ENCODE data around the gene ISG15. TPM values are rescaled to one million over a fixed set of nuclear protein-coding genes. Genes with fewer than 3 reads are reported as not detected.

Gene ISG15
- total RNA-seq: 23.9 and 28.7 TPM in 2 replicates

DNA sequence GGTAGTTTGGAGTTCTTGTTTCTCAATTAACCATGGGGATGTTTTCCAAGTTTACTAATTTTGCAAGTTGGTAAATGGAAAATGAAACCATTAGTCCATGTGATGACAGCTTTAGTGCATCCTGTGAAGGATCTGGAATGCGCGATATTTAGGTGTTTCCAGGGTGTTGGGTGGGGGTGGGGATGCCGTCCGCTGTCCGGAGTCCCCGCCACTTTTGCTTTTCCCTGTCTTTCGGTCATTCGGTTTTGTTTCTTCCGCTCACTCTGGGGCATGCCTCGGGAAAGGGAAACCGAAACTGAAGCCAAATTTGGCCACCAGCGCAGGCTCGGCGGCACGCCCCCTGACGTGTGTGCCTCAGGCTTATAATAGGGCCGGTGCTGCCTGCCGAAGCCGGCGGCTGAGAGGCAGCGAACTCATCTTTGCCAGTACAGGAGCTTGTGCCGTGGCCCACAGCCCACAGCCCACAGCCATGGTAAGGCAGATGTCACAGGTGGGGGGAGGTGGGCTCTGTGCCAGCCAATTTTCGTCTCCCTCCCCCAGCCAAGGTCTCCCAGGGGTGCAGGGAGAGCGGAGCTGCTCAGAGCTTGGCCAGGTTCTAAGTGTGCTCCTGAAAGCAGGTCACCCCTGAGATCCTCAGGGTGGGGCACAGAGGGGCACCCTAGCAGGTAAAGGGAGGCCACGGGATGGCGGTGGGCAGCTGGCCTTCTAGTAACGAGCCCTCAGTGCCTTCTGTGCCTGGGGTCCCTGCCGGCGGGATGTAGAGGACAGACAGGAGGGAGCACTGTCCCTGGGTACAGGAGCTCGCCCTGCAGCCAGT lies at the start of gene ISG15:
Gene ISG15 (plus strand): TSS at position 393 of the 817 bp plus-strand sequence. CDS start 77 bp downstream, at position 470.

DNA sequence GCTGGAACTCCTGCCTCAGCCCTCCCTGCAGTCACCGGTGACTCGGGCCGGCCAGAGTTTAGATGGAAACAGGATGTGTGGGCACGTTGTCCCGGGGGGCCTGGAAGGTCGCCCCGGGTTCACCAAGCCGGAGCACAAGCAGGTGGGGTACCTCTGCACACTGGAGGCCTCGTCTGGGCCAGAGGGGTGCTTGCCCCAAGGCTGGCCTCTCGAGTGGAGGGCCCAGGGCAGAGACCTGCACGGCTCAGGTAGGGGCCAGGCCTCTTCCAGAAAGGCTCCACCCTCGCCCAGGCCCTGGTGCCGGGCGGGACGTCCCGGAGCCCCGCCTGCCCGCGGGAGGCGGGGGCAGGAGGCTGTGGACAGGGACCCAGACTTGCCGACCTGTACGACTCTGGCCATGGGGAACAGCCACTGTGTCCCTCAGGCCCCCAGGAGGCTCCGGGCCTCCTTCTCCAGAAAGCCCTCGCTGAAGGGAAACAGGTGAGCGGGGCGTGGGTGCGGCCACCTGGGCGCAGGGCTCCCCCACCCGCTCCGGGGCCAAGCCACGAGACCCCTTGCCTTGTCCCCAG lies 47.1 kb upstream of the ISG15 start, which contains the start of gene PLEKHN1:
Gene PLEKHN1 (plus strand): TSS at position 348 of the 569 bp plus-strand sequence. CDS start 50 bp downstream, at position 398.

DNA sequence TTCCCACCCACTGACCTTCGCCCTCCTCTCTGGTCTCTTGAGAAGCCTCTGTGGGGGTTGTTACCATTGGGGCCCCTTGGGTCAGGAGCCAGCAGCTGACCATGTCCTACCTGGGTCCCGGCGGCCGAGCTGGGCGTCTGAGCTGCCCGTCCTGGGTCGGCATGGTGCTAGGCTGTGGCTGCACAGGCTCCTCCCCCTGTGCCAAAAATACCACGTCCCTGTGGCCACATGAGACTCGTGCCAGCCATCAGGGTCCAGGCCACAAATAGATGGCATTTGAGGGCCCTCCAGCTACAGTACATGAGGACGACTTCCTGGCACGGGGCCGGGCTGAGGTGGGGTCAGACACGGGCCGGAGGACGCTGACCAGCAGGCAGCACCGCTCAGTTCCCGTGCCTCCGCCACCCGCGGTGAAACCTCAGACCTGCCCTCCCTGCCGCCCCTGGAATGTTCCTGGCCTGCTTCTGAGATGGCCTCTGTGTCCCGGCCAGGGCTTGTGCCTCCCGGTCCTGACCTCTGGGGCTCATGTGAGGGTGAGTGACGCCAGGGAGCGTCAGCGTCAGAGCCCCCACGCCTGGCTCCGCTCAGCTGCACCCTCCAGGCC lies 31.2 kb upstream of the ISG15 start, which contains the start of gene PERM1:
Gene PERM1 (minus strand): TSS at position 139 of the 604 bp plus-strand sequence. CDS start 1,064 bp downstream, outside the sequence.

DNA sequence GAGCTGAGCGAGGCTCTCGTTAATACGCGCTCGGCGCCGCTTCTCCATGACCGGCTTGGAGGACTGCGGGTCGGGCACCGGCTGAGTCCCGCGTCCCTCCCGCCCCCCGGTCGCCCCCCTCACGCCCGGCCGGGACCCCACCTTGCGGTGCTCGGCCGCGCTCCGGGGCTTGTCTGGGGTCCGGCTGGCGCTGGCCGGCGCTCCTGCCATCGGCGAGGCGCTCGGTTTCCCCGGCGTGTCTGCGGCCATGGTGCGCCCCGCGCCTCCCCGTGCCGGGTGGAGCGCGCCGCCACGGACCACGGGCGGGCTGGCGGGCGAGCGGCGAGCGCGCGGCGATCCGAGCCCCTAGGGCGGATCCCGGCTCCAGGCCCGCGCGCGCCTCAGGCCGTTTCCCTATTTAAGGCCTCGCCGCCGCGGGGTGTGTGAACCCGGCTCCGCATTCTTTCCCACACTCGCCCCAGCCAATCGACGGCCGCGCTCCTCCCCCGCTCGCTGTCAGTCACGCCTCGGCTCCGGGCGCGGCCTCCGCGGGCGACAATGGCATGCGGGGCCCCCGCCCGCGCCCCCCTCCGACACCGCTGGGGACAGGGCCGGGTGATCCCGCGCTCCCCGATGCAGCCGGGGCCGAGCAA lies 13.5 kb upstream of the ISG15 start, which contains the start of gene HES4:
Gene HES4 (minus strand): TSS at position 373 of the 632 bp plus-strand sequence. CDS start 124 bp downstream, at position 249.

DNA sequence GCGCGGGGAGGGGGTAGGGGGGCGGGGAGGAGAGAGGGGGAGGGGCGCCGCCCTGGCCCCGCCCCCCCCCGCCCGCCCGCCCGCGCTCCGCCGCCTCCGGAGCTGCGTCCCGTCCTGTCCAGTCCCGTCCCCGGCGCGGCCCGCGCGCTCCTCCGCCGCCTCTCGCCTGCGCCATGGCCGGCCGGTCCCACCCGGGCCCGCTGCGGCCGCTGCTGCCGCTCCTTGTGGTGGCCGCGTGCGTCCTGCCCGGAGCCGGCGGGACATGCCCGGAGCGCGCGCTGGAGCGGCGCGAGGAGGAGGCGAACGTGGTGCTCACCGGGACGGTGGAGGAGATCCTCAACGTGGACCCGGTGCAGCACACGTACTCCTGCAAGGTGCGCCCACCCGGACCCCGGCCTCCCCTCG lies 6.7 kb downstream of the ISG15 start, which contains the start of gene AGRN:
Gene AGRN (plus strand): TSS at position 121 of the 405 bp plus-strand sequence. CDS start 53 bp downstream, at position 174.

Other genes with a start within 250 kb of the ISG15 start
- 0.98 and 1.3 TPM in 2 replicates for gene SAMD11, start 89.6 kb upstream of the ISG15 start, total RNA-seq
- 115 and 127 TPM in 2 replicates for gene NOC2L, start 54.2 kb upstream of the ISG15 start, total RNA-seq
- 19.6 and 20.5 TPM in 2 replicates for gene KLHL17, start 52.9 kb upstream of the ISG15 start, total RNA-seq
- gene PLEKHN1, start 47.0 kb upstream of the ISG15 start, total RNA-seq: 13.5 and 16.1 TPM in 2 replicates
- gene PERM1, start 31.4 kb upstream of the ISG15 start, total RNA-seq: 0.35 TPM in 1 of 2 replicates, not detected in the other
- 56.3 and 58.9 TPM in 2 replicates for gene HES4, start 13.4 kb upstream of the ISG15 start, total RNA-seq
- 269 and 285 TPM in 2 replicates for gene AGRN, start 6.6 kb downstream of the ISG15 start, total RNA-seq
- 1.3 and 2.2 TPM in 2 replicates for gene RNF223, start 60.8 kb downstream of the ISG15 start, total RNA-seq
- 12.7 and 22.9 TPM in 2 replicates for gene C1orf159, start 102.6 kb downstream of the ISG15 start, total RNA-seq
- not detected in 2 replicates for gene TTLL10, start 160.4 kb downstream of the ISG15 start, total RNA-seq
- 0.63 and 0.98 TPM in 2 replicates for gene TNFRSF18, start 193.1 kb downstream of the ISG15 start, total RNA-seq
- gene TNFRSF4, start 200.7 kb downstream of the ISG15 start, total RNA-seq: not detected in 2 replicates
- gene SDF4, start 218.5 kb downstream of the ISG15 start, total RNA-seq: 130 TPM in 2 replicates
- 23.6 and 24.7 TPM in 2 replicates for gene B3GALT6, start 218.7 kb downstream of the ISG15 start, total RNA-seq
- gene C1QTNF12, start 233.2 kb downstream of the ISG15 start, total RNA-seq: 0.71 and 1.1 TPM in 2 replicates

All from airway epithelial cell (primary cell).